Endometrial microvascular endothelial cells (primary cell): ENCODE data around the gene TRANK1. TPM values are rescaled to one million over a fixed set of nuclear protein-coding genes. Genes with fewer than 3 reads are reported as not detected.
"Not testable (repeated sequence)": the region's sequence is repeated elsewhere in the genome, so short reads cannot be mapped to it uniquely, and the experiment has no call there.

ENCODE experiments used
- in situ Hi-C: cut with HindIII; loops from 2 replicates; pipeline ENCODE4 v1.10.0; 2017; ENCODE audit warnings: low sequenced_read_pairs, low pct_unique_long_range_greater_than_20kb; ENCODE audit errors: inconsistent ontology term
- total RNA-seq: library from RNA; depleted of rRNA; stranded (reverse); fragments of >200 nt; gene quantifications from one replicate; pipeline ENCODE4 v1.2.3, GENCODE V29; 2015; ENCODE audit errors: inconsistent ontology term

Gene TRANK1
- total RNA-seq, result 6.2 TPM

DNA sequence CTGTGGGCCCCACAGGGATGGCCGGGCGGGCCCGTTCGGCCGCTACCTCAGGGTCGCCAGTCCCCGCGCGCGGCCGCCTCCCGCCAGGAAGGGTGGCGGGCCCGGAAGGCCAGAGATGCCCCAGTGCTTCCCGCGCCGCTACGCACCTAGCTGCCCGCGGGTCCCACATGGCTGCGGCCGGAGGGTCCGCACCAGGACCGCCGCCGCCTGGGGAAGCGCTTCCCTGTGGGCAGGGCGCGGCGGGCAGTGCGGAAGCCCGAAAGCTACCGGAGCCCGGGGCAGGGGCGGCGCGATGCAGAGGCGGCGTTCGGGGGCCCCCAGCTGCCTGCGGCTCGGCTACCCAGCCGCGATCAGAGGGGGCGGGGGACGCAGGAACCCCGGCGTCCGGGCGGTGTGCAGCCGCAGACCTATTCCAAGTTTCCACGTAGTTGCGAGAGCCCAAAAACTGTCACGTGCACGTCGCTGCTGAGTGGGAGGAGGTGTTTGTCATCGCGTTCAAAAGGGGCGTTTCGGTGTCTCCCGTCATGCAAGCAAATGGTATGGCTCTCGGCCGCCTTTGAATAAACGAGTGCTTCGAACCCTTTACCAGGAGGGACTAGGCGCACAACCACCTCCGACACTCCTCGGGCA is at the start of gene TRANK1:
Gene TRANK1 (minus strand): TSS at position 414 of the 630 bp plus-strand sequence. CDS start 245 bp downstream, at position 169.
- in situ Hi-C loops, result no loop called here

- in situ Hi-C loops, result no loop called here
These were observed 48.8 kb upstream of the TRANK1 start, which contains the start of gene MLH1 for GRCh38 chr3:36993326-36994283. TSS of gene MLH1 (plus strand) at chr3:36993518. CDS start at chr3:36993548, 30 bp downstream.

GRCh38 chr3:36992806-36993325 is 48.0 kb upstream of the TRANK1 start, which contains the start of gene EPM2AIP1:
TSS of gene EPM2AIP1 (minus strand) at chr3:36993131. CDS start at chr3:36993077, 54 bp downstream.
- in situ Hi-C loops, result no loop called here

GRCh38 chr3:36991923-36992805 is 47.3 kb upstream of the TRANK1 start:
- in situ Hi-C loops, result no loop called here

GRCh38 chr3:36991147-36991546 is 46.3 kb upstream of the TRANK1 start:
- in situ Hi-C loops, result no loop called here

GRCh38 chr3:36989568-36989967 is 44.7 kb upstream of the TRANK1 start:
- in situ Hi-C loops, result no loop called here

DNA sequence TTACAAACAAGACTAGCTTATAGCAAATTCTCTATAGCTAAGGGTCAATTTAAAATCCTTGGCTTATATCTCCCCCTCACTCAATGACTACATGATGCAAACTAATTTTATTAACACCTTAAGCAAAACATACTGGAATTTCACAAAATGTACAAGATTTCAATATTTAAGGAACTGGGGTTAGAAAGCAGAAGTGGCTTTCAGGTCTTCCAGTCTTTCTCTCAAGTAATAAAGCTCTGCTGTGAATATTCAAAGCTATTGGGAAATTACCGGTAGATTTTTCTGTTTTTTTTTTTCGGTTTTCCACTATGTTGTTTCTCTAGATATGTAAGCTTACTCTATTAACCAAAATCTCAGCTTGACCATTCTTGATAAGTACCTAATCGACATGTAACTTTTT is 44.2 kb upstream of the TRANK1 start:
- in situ Hi-C loops, result no loop called here

DNA sequence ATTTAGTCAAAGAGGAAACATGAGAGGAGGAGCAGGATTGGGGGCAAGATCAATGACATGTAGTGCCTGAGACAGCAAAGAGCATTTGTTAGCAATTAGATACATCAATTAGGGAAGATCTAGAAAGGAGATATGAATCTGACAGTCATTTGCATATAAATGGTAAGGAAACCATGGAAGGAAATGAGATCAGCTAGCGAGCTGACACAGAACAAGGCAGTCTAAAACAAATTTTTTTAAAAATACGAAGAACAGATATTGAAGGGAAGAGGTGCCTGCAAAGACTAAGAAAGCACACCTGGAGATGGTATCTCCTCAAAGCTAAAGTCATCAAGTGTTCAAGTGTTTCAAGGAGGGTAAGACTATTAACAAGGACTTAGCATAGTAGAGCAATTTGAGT is 43.5 kb upstream of the TRANK1 start:
- in situ Hi-C loops, result no loop called here

- in situ Hi-C loops, result no loop called here
These were observed 36.2 kb upstream of the TRANK1 start for GRCh38 chr3:36981006-36981405.

DNA sequence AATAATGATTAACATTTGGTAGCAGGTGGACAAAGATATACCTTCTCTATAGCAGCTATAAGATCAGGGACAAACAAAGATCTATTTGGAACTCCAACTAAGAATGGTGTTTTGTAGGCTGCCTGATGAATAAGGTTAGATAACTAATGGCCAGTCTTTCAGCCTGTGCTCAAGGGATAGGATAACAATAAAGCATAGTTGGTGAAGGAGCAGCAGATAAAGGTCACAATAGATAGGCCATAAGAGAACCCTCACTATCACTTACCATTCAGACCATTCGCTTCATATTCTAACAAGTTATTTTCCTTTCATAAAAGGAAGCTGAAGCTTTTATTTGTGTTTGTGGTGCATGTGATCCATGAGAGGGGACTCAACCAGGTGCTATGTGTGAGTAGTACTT is 28.3 kb upstream of the TRANK1 start:
- in situ Hi-C loops, result no loop called here

- in situ Hi-C loops, result no loop called here
These were observed 27.3 kb upstream of the TRANK1 start for GRCh38 chr3:36972163-36972562.

DNA sequence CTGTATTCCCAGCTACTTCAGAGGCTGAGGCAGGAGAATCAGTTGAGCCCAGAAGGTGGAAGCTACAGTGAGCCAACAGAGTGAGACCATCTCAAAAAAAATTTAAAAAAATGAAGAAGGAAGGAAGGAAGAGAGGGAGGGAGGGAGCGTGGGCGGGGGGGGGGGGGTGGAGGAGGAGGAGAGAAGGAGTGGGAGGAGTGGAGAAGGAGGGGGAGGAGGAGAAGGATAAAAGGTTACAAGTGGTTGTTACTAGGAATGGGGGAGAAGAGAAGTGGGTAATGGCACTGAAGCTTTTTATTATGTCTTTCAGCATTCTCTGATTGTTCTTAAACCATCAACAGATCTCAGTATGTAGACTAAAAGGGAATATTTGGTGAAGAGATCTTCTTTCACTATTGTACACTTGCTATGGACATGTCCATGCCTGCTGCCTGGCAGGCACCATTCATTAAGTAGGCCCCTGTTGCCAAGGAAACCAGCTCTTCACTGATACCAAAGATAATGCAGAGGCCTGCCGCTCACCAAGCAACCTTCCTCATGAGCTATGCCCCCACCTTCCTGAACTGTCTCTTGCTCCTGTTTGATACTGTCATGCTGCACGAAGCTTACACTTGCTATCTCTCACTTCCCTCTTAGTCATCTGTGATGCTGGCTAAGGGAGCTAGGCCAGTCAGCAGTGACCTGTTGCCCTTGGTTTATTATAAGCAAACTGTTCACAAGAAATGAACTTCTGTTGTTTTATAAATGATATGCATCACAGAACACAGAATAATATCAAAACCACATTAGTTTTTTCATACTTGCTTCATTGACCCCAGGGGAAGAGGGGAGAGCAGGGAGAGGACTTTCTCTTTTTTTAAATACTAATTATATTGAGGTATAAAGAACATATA is 24.9 kb upstream of the TRANK1 start:
- in situ Hi-C loops, result no loop called here

GRCh38 chr3:36969085-36969484 is 24.2 kb upstream of the TRANK1 start:
- in situ Hi-C loops, result no loop called here

DNA sequence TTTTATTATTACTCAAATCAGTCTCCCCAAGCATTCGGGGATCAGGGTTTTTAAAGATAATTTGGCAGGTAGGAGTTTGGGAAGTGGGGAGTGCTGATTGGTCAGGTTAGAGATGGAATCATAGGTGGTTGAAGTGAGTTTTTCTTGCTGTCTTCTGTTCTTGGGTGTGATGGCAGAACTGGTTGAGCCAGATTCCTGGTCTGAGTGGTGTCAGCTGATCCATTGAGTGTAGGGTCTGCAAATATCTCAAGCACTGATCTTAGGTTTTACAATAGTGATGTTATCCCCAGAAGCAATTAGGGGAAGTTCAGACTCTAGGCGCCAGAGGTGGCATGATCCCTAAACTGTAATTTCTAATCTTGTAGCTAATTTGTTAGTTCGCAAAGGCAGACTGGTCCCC is 20.6 kb upstream of the TRANK1 start:
- in situ Hi-C loops, result no loop called here

- in situ Hi-C loops, result no loop called here
These were observed 20.0 kb upstream of the TRANK1 start for GRCh38 chr3:36964817-36965216.

DNA sequence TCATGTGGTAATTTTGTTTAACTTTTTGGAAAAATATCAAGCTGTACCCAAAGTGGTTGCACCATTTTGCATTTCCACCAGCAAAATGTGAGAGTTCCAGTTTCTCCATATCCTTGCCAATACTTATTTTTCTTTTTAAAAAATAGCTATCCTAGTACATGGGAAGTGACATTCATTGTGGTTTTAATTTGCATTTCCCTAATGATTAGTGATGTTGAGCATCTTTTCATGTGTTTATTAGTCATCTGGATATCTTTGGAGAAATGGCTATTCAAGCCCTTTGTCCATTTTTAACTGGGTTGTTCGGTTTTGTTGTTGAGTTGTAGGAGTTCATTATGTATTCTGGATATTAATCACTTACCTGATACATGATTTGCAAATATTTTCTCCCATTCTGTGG is 19.5 kb upstream of the TRANK1 start:
- in situ Hi-C loops, result no loop called here

DNA sequence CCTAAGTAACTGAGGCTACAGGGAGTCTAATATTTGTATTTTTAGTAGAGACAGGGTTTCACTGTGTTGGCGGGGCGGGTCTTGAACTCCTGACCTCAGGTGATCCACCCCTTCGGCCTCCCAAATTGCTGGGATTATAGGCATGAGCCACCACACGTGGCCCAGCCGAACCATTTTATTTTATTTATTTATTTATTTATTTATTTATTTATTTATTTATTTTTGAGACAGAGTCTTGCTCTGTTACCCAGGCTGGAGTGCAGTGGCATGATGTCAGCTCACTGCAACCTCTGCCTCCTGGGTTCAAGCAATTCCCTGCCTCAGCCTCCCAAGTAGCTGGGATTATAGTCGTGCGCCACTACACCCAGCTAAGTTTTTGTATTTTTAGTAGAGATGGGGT is 18.2 kb upstream of the TRANK1 start:
- in situ Hi-C loops, result not testable (repeated sequence)

DNA sequence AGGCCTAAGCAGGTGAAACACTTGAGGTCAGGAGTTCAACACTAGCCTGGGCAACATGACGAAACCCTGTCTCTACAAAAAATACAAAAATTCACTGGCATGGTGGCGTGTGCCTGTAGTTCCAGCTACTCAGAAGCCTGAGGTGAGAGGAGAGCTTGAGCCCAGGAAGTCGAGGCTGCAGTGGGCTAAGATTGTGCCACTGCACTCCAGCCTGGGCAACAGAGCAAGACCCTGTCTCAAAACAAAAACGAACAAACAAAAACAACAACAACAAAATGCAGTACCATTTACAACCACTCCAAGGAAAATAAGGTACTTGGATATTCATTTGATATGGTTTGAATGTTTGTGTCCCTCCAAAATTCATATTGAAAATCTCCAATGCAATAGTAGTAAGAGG is 15.6 kb upstream of the TRANK1 start:
- in situ Hi-C loops, result no loop called here
